ENCODE data around the gene DTX1.

The DTX1 gene

DNA sequence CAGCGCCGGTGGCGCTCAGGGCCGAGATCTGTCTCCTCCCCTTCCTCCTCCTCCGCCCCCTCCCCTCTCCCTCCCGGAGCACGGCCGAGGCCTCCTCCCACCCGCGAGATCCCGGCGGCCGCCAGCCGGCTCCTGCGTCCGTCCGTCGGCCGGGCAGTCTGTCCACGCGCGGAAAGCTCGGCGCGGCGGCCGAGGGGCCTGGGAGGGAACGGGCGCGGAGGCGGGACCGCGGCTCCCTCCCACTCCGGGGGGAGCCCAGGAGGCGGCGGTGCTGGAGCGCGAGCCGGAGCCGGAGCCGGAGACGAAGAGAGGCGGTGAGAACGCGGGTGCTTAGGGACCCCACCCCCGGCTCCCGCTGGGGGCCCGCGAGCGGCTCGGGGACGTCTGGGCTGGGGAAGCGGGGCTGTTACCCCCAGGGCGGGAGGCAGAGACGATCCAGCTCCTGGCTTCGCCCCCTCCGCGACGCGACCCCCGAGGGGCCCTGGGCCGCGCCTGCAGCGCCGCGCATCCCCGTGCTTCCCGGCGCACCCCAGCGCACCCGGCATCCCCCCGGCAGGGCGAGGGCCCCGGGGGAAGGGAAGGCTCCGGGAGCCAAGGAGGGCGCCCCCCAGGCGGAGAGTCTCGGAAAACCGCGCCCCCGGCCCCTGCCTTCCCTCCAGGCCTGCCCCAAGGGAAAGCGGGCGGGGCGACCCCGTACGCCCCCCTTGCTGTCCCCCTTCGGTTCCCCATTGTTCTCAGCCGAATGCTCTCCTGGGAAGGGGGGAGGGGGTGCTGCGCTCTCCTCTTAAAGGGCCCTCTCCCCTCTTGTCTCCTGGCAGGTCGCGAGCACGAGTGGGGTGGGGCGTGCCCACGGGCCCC, at the start of gene DTX1 (continued):
- TF ChIP-seq ZBTB48 (tag by site-specific recombination; IDR thresholded peaks at IDR 0.05): no peak
- TF ChIP-seq ZNF629 (tag by site-specific recombination; IDR thresholded peaks at IDR 0.05): no peak

DNA sequence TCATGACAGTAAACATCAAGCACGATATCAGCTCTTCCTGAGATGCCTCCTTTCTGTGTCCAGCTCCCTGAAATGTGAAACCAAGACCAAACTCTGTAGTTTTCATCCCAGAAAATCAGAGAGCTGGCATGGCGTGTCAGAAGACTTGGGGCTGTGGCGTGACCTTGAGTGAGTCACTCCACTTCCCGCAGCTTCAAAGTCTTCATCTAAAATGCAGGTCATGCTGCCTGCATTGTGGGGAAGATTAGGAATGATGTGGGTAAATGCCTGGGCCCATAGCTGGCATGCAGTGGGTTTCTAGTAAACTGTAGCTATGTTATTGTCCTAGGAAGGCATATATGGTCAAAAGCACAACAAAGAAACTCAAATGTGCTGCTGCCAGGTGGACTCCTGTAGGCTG, 49.4 kb upstream of the DTX1 start:
- Histone ChIP-seq H3K36me3 (ENCODE audit: control insufficient read depth in 2 of 2, insufficient read depth in 1 of 2, low read length in 2 of 2) (no peaks in the 10 kb centered on the region), H3K9me3 (ENCODE audit: control insufficient read depth, insufficient read depth, low read depth, low read length) (no peaks in the 10 kb centered on the region), H3K4me1 (ENCODE audit: control insufficient read depth, insufficient read depth, low read length) (no peaks in the 10 kb centered on the region), H3K27ac (ENCODE audit: extremely low read depth, low read depth, low read length) (no peak overlapping the region), H3K4me3 (ENCODE audit: low read depth, low read length) (no peak overlapping the region)
- CTCF ChIA-PET: interaction anchor here (0.8 to 5.4 kb wide), 6 partner anchors 9 to 102 kb away, joined by 3 to 35 read pairs (median 10); no protein-coding TSS in a partner anchor
- TF ChIP-seq KLF16 (tag by site-specific recombination; IDR thresholded peaks at IDR 0.05) (no peak), ZFP69B (tag by site-specific recombination; IDR thresholded peaks at IDR 0.05) (no peak), OVOL3 (tag by site-specific recombination; IDR thresholded peaks at IDR 0.05) (no peak), KLF7 (tag by site-specific recombination; IDR thresholded peaks at IDR 0.05; ENCODE audit: borderline replicate concordance) (no peak), RBAK (tag by site-specific recombination; IDR thresholded peaks at IDR 0.05) (no peak), ZNF843 (tag by site-specific recombination; IDR thresholded peaks at IDR 0.05) (no peak), ZBTB8A (tag by site-specific recombination; IDR thresholded peaks at IDR 0.05) (no peak), SALL2 (tag by site-specific recombination; IDR thresholded peaks at IDR 0.05; ENCODE audit: borderline replicate concordance) (no peak), KLF1 (tag by site-specific recombination; IDR thresholded peaks at IDR 0.05) (no peak), YY2 (tag by site-specific recombination; IDR thresholded peaks at IDR 0.05) (no peak), ZBTB48 (tag by site-specific recombination; IDR thresholded peaks at IDR 0.05) (no peak), ZNF16 (tag by site-specific recombination; IDR thresholded peaks at IDR 0.05; ENCODE audit: low read depth) (no peak), ZNF133 (tag by site-specific recombination; IDR thresholded peaks at IDR 0.05) (no peak), ZNF184 (tag by site-specific recombination; IDR thresholded peaks at IDR 0.05) (no peak), ZNF19 (tag by site-specific recombination; IDR thresholded peaks at IDR 0.05; ENCODE audit: low read depth) (no peak)
- TF ChIP-seq, protein P1, sequence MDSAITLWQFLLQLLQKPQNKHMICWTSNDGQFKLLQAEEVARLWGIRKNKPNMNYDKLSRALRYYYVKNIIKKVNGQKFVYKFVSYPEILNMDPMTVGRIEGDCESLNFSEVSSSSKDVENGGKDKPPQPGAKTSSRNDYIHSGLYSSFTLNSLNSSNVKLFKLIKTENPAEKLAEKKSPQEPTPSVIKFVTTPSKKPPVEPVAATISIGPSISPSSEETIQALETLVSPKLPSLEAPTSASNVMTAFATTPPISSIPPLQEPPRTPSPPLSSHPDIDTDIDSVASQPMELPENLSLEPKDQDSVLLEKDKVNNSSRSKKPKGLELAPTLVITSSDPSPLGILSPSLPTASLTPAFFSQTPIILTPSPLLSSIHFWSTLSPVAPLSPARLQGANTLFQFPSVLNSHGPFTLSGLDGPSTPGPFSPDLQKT (IDR thresholded peaks at IDR 0.05; ENCODE audit: borderline replicate concordance, low read depth, low read length): no peak
- TF ChIP-seq, protein P2, sequence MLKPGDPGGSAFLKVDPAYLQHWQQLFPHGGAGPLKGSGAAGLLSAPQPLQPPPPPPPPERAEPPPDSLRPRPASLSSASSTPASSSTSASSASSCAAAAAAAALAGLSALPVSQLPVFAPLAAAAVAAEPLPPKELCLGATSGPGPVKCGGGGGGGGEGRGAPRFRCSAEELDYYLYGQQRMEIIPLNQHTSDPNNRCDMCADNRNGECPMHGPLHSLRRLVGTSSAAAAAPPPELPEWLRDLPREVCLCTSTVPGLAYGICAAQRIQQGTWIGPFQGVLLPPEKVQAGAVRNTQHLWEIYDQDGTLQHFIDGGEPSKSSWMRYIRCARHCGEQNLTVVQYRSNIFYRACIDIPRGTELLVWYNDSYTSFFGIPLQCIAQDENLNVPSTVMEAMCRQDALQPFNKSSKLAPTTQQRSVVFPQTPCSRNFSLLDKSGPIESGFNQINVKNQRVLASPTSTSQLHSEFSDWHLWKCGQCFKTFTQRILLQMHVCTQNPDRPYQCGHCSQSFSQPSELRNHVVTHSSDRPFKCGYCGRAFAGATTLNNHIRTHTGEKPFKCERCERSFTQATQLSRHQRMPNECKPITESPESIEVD (tag by site-specific recombination; IDR thresholded peaks at IDR 0.05): no peak
- TF ChIP-seq, protein P3, sequence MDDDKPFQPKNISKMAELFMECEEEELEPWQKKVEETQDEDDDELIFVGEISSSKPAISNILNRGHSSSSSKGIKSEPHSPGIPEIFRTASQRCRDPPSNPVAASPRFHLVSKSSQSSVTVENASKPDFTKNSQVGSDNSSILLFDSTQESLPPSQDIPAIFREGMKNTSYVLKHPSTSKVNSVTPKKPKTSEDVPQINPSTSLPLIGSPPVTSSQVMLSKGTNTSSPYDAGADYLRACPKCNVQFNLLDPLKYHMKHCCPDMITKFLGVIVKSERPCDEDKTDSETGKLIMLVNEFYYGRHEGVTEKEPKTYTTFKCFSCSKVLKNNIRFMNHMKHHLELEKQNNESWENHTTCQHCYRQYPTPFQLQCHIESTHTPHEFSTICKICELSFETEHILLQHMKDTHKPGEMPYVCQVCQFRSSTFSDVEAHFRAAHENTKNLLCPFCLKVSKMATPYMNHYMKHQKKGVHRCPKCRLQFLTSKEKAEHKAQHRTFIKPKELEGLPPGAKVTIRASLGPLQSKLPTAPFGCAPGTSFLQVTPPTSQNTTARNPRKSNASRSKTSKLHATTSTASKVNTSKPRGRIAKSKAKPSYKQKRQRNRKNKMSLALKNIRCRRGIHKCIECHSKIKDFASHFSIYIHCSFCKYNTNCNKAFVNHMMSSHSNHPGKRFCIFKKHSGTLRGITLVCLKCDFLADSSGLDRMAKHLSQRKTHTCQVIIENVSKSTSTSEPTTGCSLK (tag by site-specific recombination; IDR thresholded peaks at IDR 0.05): no peak
- TF ChIP-seq, protein P4, sequence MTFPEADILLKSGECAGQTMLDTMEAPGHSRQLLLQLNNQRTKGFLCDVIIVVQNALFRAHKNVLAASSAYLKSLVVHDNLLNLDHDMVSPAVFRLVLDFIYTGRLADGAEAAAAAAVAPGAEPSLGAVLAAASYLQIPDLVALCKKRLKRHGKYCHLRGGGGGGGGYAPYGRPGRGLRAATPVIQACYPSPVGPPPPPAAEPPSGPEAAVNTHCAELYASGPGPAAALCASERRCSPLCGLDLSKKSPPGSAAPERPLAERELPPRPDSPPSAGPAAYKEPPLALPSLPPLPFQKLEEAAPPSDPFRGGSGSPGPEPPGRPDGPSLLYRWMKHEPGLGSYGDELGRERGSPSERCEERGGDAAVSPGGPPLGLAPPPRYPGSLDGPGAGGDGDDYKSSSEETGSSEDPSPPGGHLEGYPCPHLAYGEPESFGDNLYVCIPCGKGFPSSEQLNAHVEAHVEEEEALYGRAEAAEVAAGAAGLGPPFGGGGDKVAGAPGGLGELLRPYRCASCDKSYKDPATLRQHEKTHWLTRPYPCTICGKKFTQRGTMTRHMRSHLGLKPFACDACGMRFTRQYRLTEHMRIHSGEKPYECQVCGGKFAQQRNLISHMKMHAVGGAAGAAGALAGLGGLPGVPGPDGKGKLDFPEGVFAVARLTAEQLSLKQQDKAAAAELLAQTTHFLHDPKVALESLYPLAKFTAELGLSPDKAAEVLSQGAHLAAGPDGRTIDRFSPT (tag by site-specific recombination; IDR thresholded peaks at IDR 0.05): no peak
- POLR2A ChIA-PET: no interaction called here

Data from HEK293 (cell line).